Heart right ventricle (tissue), 16 donors: Measurements from ENCODE around the gene MUCL3. TPM values are rescaled to one million over a fixed set of nuclear protein-coding genes. Genes with fewer than 3 reads are reported as not detected.
A peak's percentile ranks its signal among the peaks of the same experiment; 100 is the strongest.

Source experiments
- ATAC-seq, 8 donors: fragments of 200-7000 bp; cut with Tn5 transposase; one replicate each; pipeline ENCODE4 v1.9.1; 2020; ENCODE audit warnings: mild to moderate bottlenecking in 8 of 8, moderate library complexity in 8 of 8, moderate number of reproducible peaks in 1 of 8
- DNase-seq, 2 donors: peaks; one replicate each; pipeline ENCODE4 v3.0.0-alpha.2; 2020
- H3K27ac ChIP-seq, 10 donors: fragments of 200-600 bp; sonication (generic) in 2 of 10; one replicate each; pipeline versions ENCODE4 v1.5.0 to v1.8.0; 2020 to 2022; ENCODE audit warnings: mild to moderate bottlenecking in 3 of 10
- H3K27me3 ChIP-seq, 7 donors: fragments of 200-600 bp; one replicate each; pipeline ENCODE4 v1.8.0; 2021 to 2022; ENCODE audit warnings: mild to moderate bottlenecking in 2 of 7
- H3K36me3 ChIP-seq, 9 donors: fragments of 200-600 bp; sonication (generic) in 1 of 9; one replicate each; pipeline versions ENCODE4 v1.5.0 to v1.8.0; 2020 to 2022; ENCODE audit warnings: mild to moderate bottlenecking in 2 of 9
- H3K4me1 ChIP-seq, 9 donors: fragments of 200-600 bp; sonication (generic) in 1 of 9; one replicate each; pipeline versions ENCODE4 v1.5.0 to v1.8.0; 2020 to 2022; ENCODE audit warnings: mild to moderate bottlenecking in 4 of 9
- H3K4me3 ChIP-seq, 10 donors: fragments of 200-600 bp; sonication (generic) in 2 of 10; one replicate each; pipeline versions ENCODE4 v1.5.0 to v1.8.0; 2020 to 2022; ENCODE audit warnings: mild to moderate bottlenecking in 7 of 10, moderate library complexity in 2 of 10
- H3K9me3 ChIP-seq, 11 donors: fragments of 200-600 bp in 10 of 11; sonication (generic) in 2 of 11; one replicate each; pipeline versions ENCODE4 v1.5.0 to v1.8.0; 2013 to 2022; ENCODE audit warnings: mild to moderate bottlenecking in 2 of 11, control low read depth in 1 of 11, moderate library complexity in 1 of 11
- CTCF ChIP-seq, 9 donors: fragments of 200-600 bp; sonication (generic) in 2 of 9; IDR thresholded peaks; one replicate each; pipeline versions ENCODE4 v1.5.0 to v1.8.0; 2021 to 2022; ENCODE audit warnings: antibody characterized with exemption in 9 of 9, mild to moderate bottlenecking in 5 of 9, moderate library complexity in 1 of 9
- WGBS, 2 donors: extraction: QIAGEN DNeasy Blood & Tissue Kit; methylation state at CpG; one replicate each; pipeline ENCODE4 v1.1.7; 2013; ENCODE audit warnings: inconsistent platforms in 1 of 2; 5-methylcytosine and 5-hydroxymethylcytosine counted together
- intact Hi-C, 10 donors: fragments of 100-400 bp; cut with DNase I; formaldehyde crosslinking; loops; one replicate each; pipeline versions ENCODE4 v1.11.1 to v1.14.2; 2022
- polyA plus RNA-seq, 2 donors: library from polyadenylated mRNA; stranded (reverse); fragments of 200-250 nt; gene quantifications; one replicate each; pipeline ENCODE4 v1.2.3, GENCODE V29; 2013
- total RNA-seq, 10 donors: library from RNA; stranded (reverse); fragmentation: NEBNext Ultra II Directional in 3 of 10; extraction: Animal tissue kit (Norgen Biotek cat#: 25700) in 3 of 10; gene quantifications; one replicate each; pipeline versions ENCODE4 v1.2.1 to v1.2.4, GENCODE V29; 2021 to 2023
- donor health status: Arrhythmogenic right ventricular cardiomyopathy.
- donor health status: ischemic (EF 13 %, LVEDD 7.1; RV severe dilation, severe dysfunction).
- donor health status: healthy with polysubstance abuse.
- donor health status: DM: no; HTN: yes; CAD: no.
- donor health status: DM: no; HTN: no; CAD: no.
- donor health status: ischemic (EF 25% LVEDD 6.9; RV normal size, moderate dysfunction).
- donor health status: ischemic (EF 25% LVEDD 5.7; RV mildly dilated, moderate dysfunction).
- donor health status: healthy.
- donor health status: DM: yes; HTN: yes; CAD: no.
- donor health status: Ischemic cardiomyopathy.
- donor health status: ischemic (EF 35%, LVEDD 5.7; RV mildly dilated, moderate dysfunction).
- donor health status: nonischemic (EF 11% LVEDD 7.7; RV severe dilation, severe dysfunction).
- donor health status: DM: yes; HTN: yes; CAD: no.
- donor health status: PGD.
- donor health status: ischemic (EF 29% LVEDD 5.4; RV normal size, mild dysfunction).
- donor health status: nonischemic (EF 23%, LVEDD 6.1; RV moderate dilation, normal function).

MUCL3 gene
- total and polyA plus RNA-seq, 12 donors, result 0.08 TPM; not detected in 11

GRCh38 chr6:30915591-30915946 is 25.2 kb upstream of the MUCL3 start:
- Histone ChIP-seq H3K27me3 (no peaks in the 10 kb centered on the region), H3K27ac (peak overlapping the region in 8 of 10 donors; percentile 88 to 98 (median 94)), H3K36me3 (peaks cover 0 to 72% (median 42%) of the 10 kb centered on the region in 9 donors), H3K4me1 (peaks cover 5 to 26% (median 23%) of the 10 kb centered on the region in 9 donors), H3K4me3 (peak overlapping the region in 2 of 10 donors; percentile 67 to 76), H3K9me3 (no peaks in the 10 kb centered on the region)
- WGBS, 2 donors, result 14 to 17% methylated on average over 5 of the region's 5 CpGs
- intact Hi-C loops, result loop anchor here in 7 of 10 donors (1.0 to 10.0 kb wide), 10 partner anchors 127 to 172 kb away; no protein-coding TSS in a partner anchor
- DNase-seq, result peak in 1 of 2 donors; percentile 49
- peak; percentile 10 to 56 (median 37) for ATAC-seq
- TF ChIP-seq CTCF (IDR thresholded peaks at IDR 0.05), result peak; percentile 28 to 74 (median 69)

- intact Hi-C loops, result loop anchor here in 7 of 10 donors (2.0 to 10.0 kb wide), 7 partner anchors 125 to 170 kb away; no protein-coding TSS in a partner anchor
- Histone ChIP-seq H3K27ac (no peak overlapping the region), H3K36me3 (peaks cover 0 to 72% (median 44%) of the 10 kb centered on the region in 9 donors), H3K27me3 (no peaks in the 10 kb centered on the region), H3K4me3 (no peak overlapping the region), H3K9me3 (no peaks in the 10 kb centered on the region), H3K4me1 (peaks cover 5 to 26% (median 23%) of the 10 kb centered on the region in 9 donors)
- WGBS, 2 donors, result 96% methylated on average over 7 of the region's 7 CpGs
- DNase-seq (no peak), ATAC-seq (no peak)
- no peak for TF ChIP-seq CTCF (IDR thresholded peaks at IDR 0.05)
Observed at GRCh38 chr6:30917041-30917440, 23.7 kb upstream of the MUCL3 start.

- intact Hi-C loops, result loop anchor here in 7 of 10 donors (2.0 to 10.0 kb wide), 7 partner anchors 125 to 170 kb away; no protein-coding TSS in a partner anchor
- peaks cover 5 to 26% (median 23%) of the 10 kb centered on the region in 9 donors for H3K4me1 ChIP-seq
- peaks cover 0 to 72% (median 46%) of the 10 kb centered on the region in 9 donors for H3K36me3 ChIP-seq
- H3K4me3 ChIP-seq, result no peak overlapping the region
- no peak for ATAC-seq
- no peak for TF ChIP-seq CTCF (IDR thresholded peaks at IDR 0.05)
- DNase-seq, result no peak
- 94 to 95% methylated on average over 8 of the region's 8 CpGs for WGBS, 2 donors
- H3K9me3 ChIP-seq, result no peaks in the 10 kb centered on the region
- H3K27me3 ChIP-seq, result no peaks in the 10 kb centered on the region
- no peak overlapping the region for H3K27ac ChIP-seq
Observed at GRCh38 chr6:30917487-30917886, 23.3 kb upstream of the MUCL3 start.

- no peak for TF ChIP-seq CTCF (IDR thresholded peaks at IDR 0.05)
- WGBS, 2 donors, result 93% methylated on average over 8 of the region's 8 CpGs
- H3K27me3 ChIP-seq, result no peaks in the 10 kb centered on the region
- H3K4me1 ChIP-seq, result peaks cover 5 to 24% (median 19%) of the 10 kb centered on the region in 9 donors
- peaks cover 0 to 76% (median 52%) of the 10 kb centered on the region in 9 donors for H3K36me3 ChIP-seq
- H3K4me3 ChIP-seq, result no peak overlapping the region
- intact Hi-C loops, result loop anchor here in 6 of 10 donors (5.0 to 10.0 kb wide), 6 partner anchors 124 to 169 kb away; no protein-coding TSS in a partner anchor
- DNase-seq (no peak), ATAC-seq (no peak)
- no peak overlapping the region for H3K27ac ChIP-seq
- H3K9me3 ChIP-seq, result no peaks in the 10 kb centered on the region
Observed at GRCh38 chr6:30918670-30919069, 22.1 kb upstream of the MUCL3 start.
